GM12891 (cell line): ENCODE data around the gene PSMC6.

Experiments used
- POLR2A ChIP-seq: IDR thresholded peaks from 2 replicates; pipeline ENCODE4 v1.6.1; 2011; ENCODE audit warnings: low read depth, low read length, control low read depth
- POLR2AphosphoS5 ChIP-seq: IDR thresholded peaks from 2 replicates; pipeline ENCODE4 v1.6.1; 2011; ENCODE audit warnings: low read depth, low read length, control low read depth

DNA sequence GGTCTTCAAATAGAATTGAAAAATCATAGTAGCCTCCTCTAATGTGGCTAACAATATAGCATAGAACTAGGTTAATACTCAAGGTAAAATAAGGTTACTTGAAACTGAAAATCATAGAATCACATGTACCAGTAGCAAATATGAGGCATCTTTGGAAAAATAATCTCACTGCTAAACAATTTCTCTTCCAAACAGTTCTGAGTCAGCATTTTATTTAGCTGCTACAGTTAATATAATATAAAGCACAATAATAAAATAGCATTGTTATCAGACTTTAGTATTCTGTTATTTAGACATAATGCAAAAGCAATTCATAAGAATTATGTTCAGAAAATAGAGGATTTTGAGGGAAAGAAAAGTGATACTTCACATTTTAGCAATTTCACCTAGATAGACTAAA, 46.7 kb upstream of the PSMC6 start:
- TF ChIP-seq POLR2A (no peak), POLR2AphosphoS5 (no peak)
